HepG2 (cell line): ENCODE data around the gene ERC1. TPM values are rescaled to one million over a fixed set of nuclear protein-coding genes. Genes with fewer than 3 reads are reported as not detected.

ENCODE experiments used
- ATAC-seq: fragments of 200-7000 bp; cut with Tn5 transposase; 3 replicates; pipeline ENCODE4 v1.9.1; 2020; ENCODE audit warnings: mild to moderate bottlenecking, moderate library complexity
- BruUV-seq: library from RNA; stranded (reverse); fragments of 400-500 nt; replicated peaks from 2 replicates; lab custom pipeline; 2021; lab: Mats Ljungman, UMichigan
- CTCF ChIA-PET: fragments of 300-600 bp; formaldehyde crosslinking; extraction: SDS; loops from one replicate; lab custom pipeline; 2021; ENCODE audit warnings: low total read pairs, inconsistent platforms, low intra/inter-chr PET ratio; lab: Yijun Ruan, JAX
- POLR2A ChIA-PET: fragments of 350-600 bp; sonication (Branson Sonifier 250); formaldehyde crosslinking; loops from one replicate; lab custom pipeline; 2020; ENCODE audit warnings: antibody characterized with exemption, inconsistent platforms; lab: Yijun Ruan, JAX
- DNase-seq: peaks from one replicate; pipeline ENCODE4 v3.0.0-alpha.2; 2015; ENCODE audit warnings: low spot score
- FAIRE-seq: peaks from 3 replicates; lab custom pipeline; 2011; peaks lifted over from hg19 to GRCh38; lab: Jason Lieb, UNC
- H2AFZ ChIP-seq: one replicate; pipeline ENCODE4 v1.6.1; 2011; ENCODE audit warnings: low read length, inconsistent platforms
- H3K27ac ChIP-seq: fragments of 300-600 bp; 3 replicates; pipeline ENCODE4 v1.8.0; 2011; ENCODE audit warnings: mixed run types, mild to moderate bottlenecking, mixed read lengths, low read length, inconsistent platforms; ENCODE audit not compliant: insufficient read depth; ENCODE audit errors: extremely low read length
- H3K27me3 ChIP-seq, 2 experiments: fragments of 200-600 bp in 1 of 2; 2 replicates in 1 of 2; 3 replicates in 1 of 2; pipeline versions ENCODE4 v1.6.0 to v1.8.0; 2011; ENCODE audit warnings: low read length in 2 of 2, mild to moderate bottlenecking in 2 of 2, moderate library complexity in 2 of 2, inconsistent platforms in 1 of 2; ENCODE audit not compliant: insufficient read depth in 2 of 2, control insufficient read depth in 1 of 2
- H3K36me3 ChIP-seq, 2 experiments: fragments of 200-600 bp in 1 of 2; replicated peaks in 1 of 2; 2 replicates in 1 of 2; 3 replicates in 1 of 2; pipeline versions ENCODE4 v1.5.1 to v1.8.0; 2011; ENCODE audit warnings: low read length in 2 of 2, inconsistent platforms in 1 of 2; ENCODE audit not compliant: insufficient read depth in 2 of 2, control insufficient read depth in 1 of 2
- H3K4me1 ChIP-seq: 2 replicates; pipeline ENCODE4 v1.5.1; 2012; ENCODE audit warnings: low read length, inconsistent platforms; ENCODE audit not compliant: insufficient read depth
- H3K4me2 ChIP-seq: 2 replicates; pipeline ENCODE4 v1.6.0; 2011; ENCODE audit warnings: low read depth, low read length, inconsistent platforms
- H3K4me3 ChIP-seq, 3 experiments: fragments of 200-600 bp in 1 of 3; sonication (generic), shearing (Covaris generic) in 1 of 3; replicated peaks in 1 of 3; 2 replicates each; pipeline ENCODE4 v1.5.1; 2011 to 2016; ENCODE audit warnings: low read length in 3 of 3, inconsistent platforms in 2 of 3, low read depth in 2 of 3, mild to moderate bottlenecking in 2 of 3, control low read depth in 1 of 3, mixed read lengths in 1 of 3; ENCODE audit not compliant: insufficient read depth in 1 of 3
- H3K79me2 ChIP-seq: one replicate; pipeline ENCODE4 v1.6.1; 2011; ENCODE audit warnings: low read length, inconsistent platforms; ENCODE audit not compliant: insufficient read depth
- H3K9ac ChIP-seq: 2 replicates; pipeline ENCODE4 v1.6.0; 2011; ENCODE audit warnings: mild to moderate bottlenecking, low read depth, low read length, inconsistent platforms; ENCODE audit not compliant: insufficient read depth
- H3K9me3 ChIP-seq: 2 replicates; pipeline ENCODE4 v1.5.1; 2012; ENCODE audit warnings: mild to moderate bottlenecking, low read length
- H4K20me1 ChIP-seq: 2 replicates; pipeline ENCODE4 v1.6.0; 2011; ENCODE audit warnings: inconsistent platforms, mild to moderate bottlenecking, low read length, moderate library complexity; ENCODE audit not compliant: insufficient read depth
- ELF3 ChIP-seq: IDR thresholded peaks from 2 replicates; pipeline ENCODE4 v1.6.1; 2016; ENCODE audit warnings: missing genetic modification reagents, missing compliant biosample characterization
- MBNL3 ChIP-seq: fragments of 250-450 bp; sonication (Bioruptor Pico); conservative IDR thresholded peaks from 2 replicates; pipeline ENCODE4 v1.8.0; 2022; ENCODE audit warnings: mild to moderate bottlenecking, inconsistent platforms
- MEIS1 ChIP-seq: sonication (generic); formaldehyde crosslinking; IDR thresholded peaks from 2 replicates; pipeline ENCODE4 v1.9.0; 2021; ENCODE audit warnings: mild to moderate bottlenecking, missing genetic modification reagents, moderate library complexity, borderline replicate concordance
- RELA ChIP-seq: sonication (generic); formaldehyde crosslinking; IDR thresholded peaks from 2 replicates; pipeline ENCODE4 v1.4.0; 2020; ENCODE audit warnings: missing genetic modification reagents
- TBL1XR1 ChIP-seq: fragments of 150-350 bp; IDR thresholded peaks from 2 replicates; pipeline ENCODE4 v1.6.1; 2014; ENCODE audit warnings: borderline replicate concordance, low read length; ENCODE audit not compliant: partially characterized antibody
- TP53 ChIP-seq: sonication (generic); formaldehyde crosslinking; conservative IDR thresholded peaks from 2 replicates; pipeline ENCODE4 v1.4.0; 2020; ENCODE audit warnings: missing genetic modification reagents
- ZBED4 ChIP-seq: sonication (generic); formaldehyde crosslinking; IDR thresholded peaks from 2 replicates; pipeline ENCODE4 v1.4.0; 2020; ENCODE audit warnings: missing genetic modification reagents, borderline replicate concordance
- ZMYM4 ChIP-seq: sonication (generic); formaldehyde crosslinking; IDR thresholded peaks from 2 replicates; pipeline ENCODE4 v1.8.1; 2023; ENCODE audit warnings: mild to moderate bottlenecking, missing genetic modification reagents
- ZNF335 ChIP-seq: sonication (generic); formaldehyde crosslinking; IDR thresholded peaks from 2 replicates; pipeline ENCODE4 v1.4.0; 2020; ENCODE audit warnings: missing genetic modification reagents
- ZNF569 ChIP-seq: sonication (generic); formaldehyde crosslinking; IDR thresholded peaks from 2 replicates; pipeline ENCODE4 v1.5.0; 2020; ENCODE audit warnings: mild to moderate bottlenecking, missing genetic modification reagents, moderate library complexity, borderline replicate concordance
- WGBS: methylation state at CpG from one replicate; pipeline ENCODE4 v1.1.6; 2017; ENCODE audit warnings: low lambda C conversion rate; 5-methylcytosine and 5-hydroxymethylcytosine counted together
- in situ Hi-C: cut with HindIII; loops from 2 replicates; pipeline ENCODE4 v1.10.0; 2017; ENCODE audit warnings: low pct_unique_long_range_greater_than_20kb; ENCODE audit not compliant: extremely low pct_ligation_motif_present
- intact Hi-C: fragments of 100-400 bp; cut with micrococcal nuclease; formaldehyde crosslinking; loops from one replicate; pipeline ENCODE4 v1.10.0; 2022; ENCODE audit not compliant: unreplicated experiment
- polyA plus RNA-seq, 8 experiments: library from polyadenylated mRNA; depleted of rRNA in 3 of 8; stranded (reverse) in 7 of 8; unstranded in 1 of 8; fragments of >200 nt; fragmentation: Illumina TruSeq in 4 of 8; extraction: Trizol in 4 of 8; gene quantifications; 2 replicates each; pipeline versions ENCODE4 v1.2.1 to v1.2.3, GENCODE V29; 2011 to 2016; ENCODE audit warnings: low read depth in 4 of 8, missing spikeins in 1 of 8, mixed read lengths in 1 of 8; ENCODE audit not compliant: insufficient read depth in 1 of 8
- total RNA-seq, 5 experiments: library from RNA; depleted of rRNA; stranded (reverse); fragments of >200 nt; fragmentation: Illumina TruSeq; extraction: Trizol; gene quantifications; 2 replicates each; pipeline ENCODE4 v1.2.3, GENCODE V29; 2016; ENCODE audit warnings: low read depth in 1 of 5

The ERC1 gene
- total and polyA plus RNA-seq, 2 of the 13 experiments (the other 11 are each of a cell fraction or from before 2014, with no cell fraction given): 6.1 to 12.4 TPM

GRCh38 chr12:1287446-1287975, 296.5 kb downstream of the ERC1 start:
- FAIRE-seq: no peak
- no peak overlapping the region for H2AFZ ChIP-seq
- 95% methylated on average over 3 of the region's 3 CpGs for WGBS
- no peaks in the 10 kb centered on the region for H4K20me1 ChIP-seq
- intact Hi-C loops (no loop called here), in situ Hi-C loops (no loop called here)
- no peaks in the 10 kb centered on the region for H3K27me3 ChIP-seq
- no peak for ATAC-seq
- H3K9me3 ChIP-seq: no peaks in the 10 kb centered on the region
- no peak for DNase-seq
- no peaks in the 10 kb centered on the region for H3K4me1 ChIP-seq
- H3K4me3 ChIP-seq: no peak overlapping the region
- no peak overlapping the region for H3K27ac ChIP-seq
- no peaks in the 10 kb centered on the region for H3K79me2 ChIP-seq
- ChIA-PET POLR2A (no interaction called here), CTCF (no interaction called here)
- no TSS peak for BruUV-seq
- H3K4me2 ChIP-seq: no peak overlapping the region
- peaks cover 2 to 15% of the 10 kb centered on the region in 2 experiments; a peak in 2 of 5 replicates for H3K36me3 ChIP-seq
- TF ChIP-seq ZNF569 (CRISPR knock-in tag) (no peak), TP53 (no peak), ELF3 (no peak), MBNL3 (CRISPR knock-in tag) (no peak), ZMYM4 (CRISPR knock-in tag) (no peak), ZNF335 (CRISPR knock-in tag) (no peak), RELA (CRISPR knock-in tag) (no peak), TBL1XR1 (no peak)
- H3K9ac ChIP-seq: no peak overlapping the region

- Histone ChIP-seq H3K27me3 (no peaks in the 10 kb centered on the region), H3K9ac (no peak overlapping the region), H3K9me3 (no peaks in the 10 kb centered on the region), H3K4me3 (no peak overlapping the region), H3K4me1 (no peaks in the 10 kb centered on the region), H4K20me1 (no peaks in the 10 kb centered on the region), H3K4me2 (no peak overlapping the region), H2AFZ (no peak overlapping the region), H3K27ac (no peak overlapping the region), H3K79me2 (no peaks in the 10 kb centered on the region), H3K36me3 (peaks cover 2 to 15% of the 10 kb centered on the region in 2 experiments; a peak in 2 of 5 replicates)
- intact Hi-C loops: no loop called here
- POLR2A ChIA-PET: no interaction called here
- DNase-seq (no peak), ATAC-seq (no peak), FAIRE-seq (no peak)
- CTCF ChIA-PET: no interaction called here
- in situ Hi-C loops: no loop called here
- WGBS: 98% methylated on average over 7 of the region's 7 CpGs
- BruUV-seq: no TSS peak
- no peak for TF ChIP-seq MEIS1 (CRISPR knock-in tag)
- no peak for TF ChIP-seq ZBED4
These were observed 297.3 kb downstream of the ERC1 start for GRCh38 chr12:1288333-1288732.
